ENCODE measurements around the gene PTPN5. TPM values are rescaled to one million over a fixed set of nuclear protein-coding genes. Genes with fewer than 3 reads are reported as not detected.
"Not testable (repeated sequence)": the region's sequence is repeated elsewhere in the genome, so short reads cannot be mapped to it uniquely, and the experiment has no call there.

PTPN5 gene
- total RNA-seq, 1 experiment from 2014 or later, result not detected

GRCh38 chr11:18710545-18710944, 81.1 kb downstream of the PTPN5 start:
- no peak for DNase-seq (ENCODE audit: low spot score)

- no peak for DNase-seq (ENCODE audit: low spot score)
Observed at GRCh38 chr11:18709414-18709813, 82.2 kb downstream of the PTPN5 start.

- DNase-seq (ENCODE audit: low spot score), result no peak
Observed at GRCh38 chr11:18707811-18708340, 83.7 kb downstream of the PTPN5 start.

- DNase-seq (ENCODE audit: low spot score), result no peak
Observed at GRCh38 chr11:18706330-18707243, 85.0 kb downstream of the PTPN5 start.

- DNase-seq (ENCODE audit: low spot score), result no peak
Observed at GRCh38 chr11:18705651-18706281, 85.8 kb downstream of the PTPN5 start.

DNA sequence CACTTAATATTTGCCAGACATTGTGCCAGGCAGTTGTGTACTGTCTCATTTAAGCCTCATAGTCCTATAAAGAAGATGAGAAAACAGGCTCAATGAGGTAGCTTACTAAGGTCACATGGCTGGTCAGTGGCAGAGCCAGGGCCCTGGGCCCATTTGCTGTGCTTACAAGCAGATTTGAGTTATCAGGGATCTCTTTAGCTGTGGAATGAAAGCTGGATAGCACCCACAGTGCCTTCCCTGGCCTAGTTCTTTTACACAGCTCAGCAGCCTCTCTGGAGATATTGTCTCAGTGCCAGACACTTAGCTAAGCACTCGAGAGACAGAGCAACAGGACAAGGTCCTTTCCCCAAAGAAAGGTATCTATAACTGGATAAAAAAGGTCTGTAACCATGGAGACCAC, 86.9 kb downstream of the PTPN5 start:
- no peak for DNase-seq (ENCODE audit: low spot score)

GRCh38 chr11:18704045-18704645, 87.5 kb downstream of the PTPN5 start:
- DNase-seq (ENCODE audit: low spot score), result no peak

DNA sequence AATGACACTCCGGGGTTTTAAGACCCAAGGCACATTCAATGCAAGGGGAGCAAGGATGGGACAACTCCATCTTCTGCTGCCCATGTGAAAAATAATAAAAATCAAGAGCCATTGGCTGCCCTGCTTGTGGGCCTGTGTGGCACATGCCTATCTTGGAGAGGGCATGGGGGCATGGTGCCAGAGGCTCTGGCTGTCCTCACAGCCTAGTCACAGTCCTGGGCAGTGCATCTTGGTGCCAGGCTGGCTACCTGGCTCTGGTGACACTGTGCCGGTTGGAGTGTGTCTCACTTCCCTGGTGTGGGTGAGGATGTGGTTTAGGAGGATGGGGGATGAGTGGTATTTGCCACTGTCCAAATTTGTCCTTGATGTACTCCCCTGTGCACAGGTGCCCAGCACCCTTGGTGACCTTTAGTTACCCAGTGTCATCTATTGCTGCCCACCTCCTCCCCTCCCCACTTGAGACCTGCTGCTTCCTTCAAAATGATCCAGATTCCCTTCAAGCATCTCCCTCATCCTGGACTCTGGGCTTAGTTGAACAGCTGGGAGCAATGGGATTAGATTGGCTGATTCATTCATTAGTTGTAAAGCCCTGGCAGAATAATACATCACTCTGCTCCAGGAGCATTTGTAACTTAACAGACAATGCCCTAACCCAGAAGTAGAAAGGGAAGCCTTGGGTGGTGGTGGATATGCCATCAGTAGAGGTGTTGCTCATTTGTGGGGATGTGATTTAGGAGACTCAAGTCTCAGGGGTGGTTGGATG, 88.4 kb downstream of the PTPN5 start:
- DNase-seq (ENCODE audit: low spot score), result no peak

- no peak for DNase-seq (ENCODE audit: low spot score)
Observed at GRCh38 chr11:18701614-18702216, 89.9 kb downstream of the PTPN5 start.

- DNase-seq (ENCODE audit: low spot score), result no peak
Observed at GRCh38 chr11:18700872-18701271, 90.7 kb downstream of the PTPN5 start.

GRCh38 chr11:18700375-18700774, 91.2 kb downstream of the PTPN5 start:
- DNase-seq (ENCODE audit: low spot score), result peak; percentile 70

- no peak for DNase-seq (ENCODE audit: low spot score)
Observed at GRCh38 chr11:18699848-18700261, 91.7 kb downstream of the PTPN5 start.

GRCh38 chr11:18699269-18699596, 92.4 kb downstream of the PTPN5 start:
- DNase-seq (ENCODE audit: low spot score), result no peak

DNA sequence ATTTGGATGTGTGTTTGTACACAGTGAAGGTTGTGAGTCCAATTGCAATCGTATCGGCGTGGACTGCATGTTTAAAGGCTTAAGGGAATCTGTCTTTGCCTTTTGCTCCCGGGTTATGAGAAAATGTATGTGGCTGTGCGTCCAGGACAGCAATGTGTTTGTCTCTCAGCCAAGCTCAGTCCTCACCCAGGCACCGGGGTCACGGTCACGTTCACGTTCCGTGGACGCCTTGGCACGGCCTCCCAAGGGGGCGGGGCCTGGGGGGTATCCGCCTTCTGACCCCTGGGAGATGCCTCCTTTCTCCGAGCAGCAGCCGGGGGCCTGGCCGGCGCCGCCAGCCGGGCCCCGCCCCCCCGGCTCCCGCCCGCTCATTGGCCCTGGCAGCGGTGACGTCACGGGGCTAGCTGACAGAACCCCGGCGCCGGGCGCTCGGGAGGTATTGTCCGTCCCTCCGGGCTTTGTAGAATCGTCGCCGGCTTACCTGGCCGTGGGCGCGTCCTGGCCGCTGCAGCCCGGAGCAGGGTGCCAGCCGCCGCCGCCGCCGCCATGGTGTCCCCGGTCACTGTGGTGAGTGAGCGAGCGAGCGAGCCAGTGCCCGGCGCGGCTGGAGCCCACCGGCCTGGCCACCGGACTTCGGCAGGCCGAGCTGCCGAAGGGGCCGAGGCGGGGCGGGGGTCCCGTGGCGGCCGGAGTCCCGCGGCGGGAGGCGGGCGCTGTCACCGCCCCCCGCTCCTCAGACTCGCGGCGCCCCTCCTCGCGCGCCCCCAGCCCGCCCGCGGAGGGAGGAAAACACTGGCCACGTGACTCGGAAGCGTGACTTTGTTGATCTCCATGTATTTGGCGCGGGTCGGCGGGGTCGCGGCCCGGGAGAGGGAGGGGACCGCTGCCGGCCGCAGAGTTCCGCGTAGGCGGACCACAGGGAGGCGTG, 93.0 kb downstream of the PTPN5 start, which contains the start of gene TMEM86A:
Gene TMEM86A, plus strand, starts transcription at position 439 of the 928 bp plus-strand sequence. Its CDS starts 108 bp downstream, at position 547.
- DNase-seq (ENCODE audit: low spot score), result peak; percentile 70

GRCh38 chr11:18697576-18697975, 94.0 kb downstream of the PTPN5 start:
- DNase-seq (ENCODE audit: low spot score), result no peak

GRCh38 chr11:18696638-18697225, 94.9 kb downstream of the PTPN5 start:
- no peak for DNase-seq (ENCODE audit: low spot score)

GRCh38 chr11:18692941-18693760, 98.4 kb downstream of the PTPN5 start:
- DNase-seq (ENCODE audit: low spot score), result no peak

- DNase-seq (ENCODE audit: low spot score), result not testable (repeated sequence)
Observed at GRCh38 chr11:18691467-18692140, 100.0 kb downstream of the PTPN5 start.
